ENCODE data around the gene CDX4. TPM values are rescaled to one million over a fixed set of nuclear protein-coding genes. Genes with fewer than 3 reads are reported as not detected.

The CDX4 gene
- total RNA-seq: not detected in 2 replicates

DNA sequence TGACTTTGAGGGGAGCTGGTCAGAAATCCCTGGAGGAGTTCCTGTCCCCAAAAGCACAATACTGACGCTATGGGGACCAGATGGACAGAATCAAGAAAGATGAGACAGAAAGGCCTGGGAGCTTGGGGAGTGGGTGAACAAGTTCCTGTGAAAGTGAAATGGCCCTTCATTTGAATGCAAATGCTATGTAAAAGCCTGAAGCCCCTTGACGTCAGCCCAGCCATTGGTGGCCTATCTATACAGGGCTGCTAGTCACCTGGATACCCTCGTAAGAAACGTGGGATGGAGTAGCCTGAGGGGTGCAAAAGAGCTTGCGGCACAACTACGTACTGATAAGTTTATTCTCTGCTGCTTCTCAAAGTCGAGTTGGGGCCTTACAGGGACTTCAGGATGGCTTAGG is at the start of gene CDX4:
Gene CDX4 (plus strand): TSS at position 223 of the 400 bp plus-strand sequence. CDS start 201 bp downstream, outside the sequence.

Other genes with a start within 250 kb of the CDX4 start
- gene NAP1L2, start 232.2 kb upstream of the CDX4 start, total RNA-seq: 3.5 and 6.3 TPM in 2 replicates
- 4.4 and 5.2 TPM in 2 replicates for gene CHIC1, start 116.1 kb downstream of the CDX4 start, total RNA-seq

Measured in myometrial cell (primary cell).